ENCODE results near the gene LRTM2.

Gene LRTM2

DNA sequence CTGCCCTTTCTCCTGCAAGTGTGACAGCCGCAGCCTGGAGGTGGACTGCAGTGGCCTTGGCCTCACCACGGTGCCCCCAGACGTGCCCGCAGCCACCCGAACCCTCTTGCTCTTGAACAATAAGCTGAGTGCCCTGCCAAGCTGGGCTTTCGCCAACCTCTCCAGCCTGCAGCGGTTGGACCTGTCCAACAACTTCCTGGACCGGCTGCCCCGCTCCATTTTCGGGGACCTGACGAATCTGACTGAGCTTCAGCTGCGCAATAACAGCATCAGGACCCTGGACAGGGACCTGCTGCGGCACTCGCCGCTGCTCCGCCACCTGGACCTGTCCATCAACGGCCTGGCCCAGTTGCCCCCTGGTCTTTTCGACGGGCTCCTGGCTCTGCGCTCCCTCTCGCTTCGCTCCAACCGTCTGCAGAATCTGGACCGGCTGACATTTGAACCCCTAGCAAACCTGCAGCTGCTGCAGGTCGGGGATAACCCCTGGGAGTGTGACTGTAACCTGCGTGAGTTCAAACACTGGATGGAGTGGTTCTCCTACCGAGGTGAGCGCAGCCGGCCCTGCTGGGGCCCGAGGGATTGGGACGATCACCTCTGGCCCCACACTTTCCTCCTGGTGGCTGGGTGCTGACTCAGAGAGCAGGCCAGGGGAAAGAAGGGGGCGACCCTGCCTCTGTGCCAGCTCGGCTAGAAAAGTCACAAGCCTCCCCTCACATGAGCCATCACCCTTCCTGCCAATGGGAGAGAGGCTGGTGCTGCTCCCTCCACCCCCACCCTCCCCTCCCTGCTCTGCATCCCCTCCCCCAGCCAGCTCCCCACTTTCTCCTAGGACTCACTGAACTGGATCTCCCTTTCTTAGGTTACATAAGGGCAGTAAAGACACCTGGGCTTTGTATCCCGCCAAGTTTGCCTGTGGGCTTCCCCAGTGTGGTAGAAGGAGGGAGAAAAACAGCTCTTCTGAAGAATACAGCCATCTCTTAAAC is 10.9 kb downstream of the LRTM2 start:
- DNase-seq = peak; percentile 55

- no peak for DNase-seq
These were observed 12.6 kb downstream of the LRTM2 start for GRCh38 chr12:1832801-1833595.

- DNase-seq = no peak
These were observed 13.2 kb downstream of the LRTM2 start for GRCh38 chr12:1833596-1834028.

DNA sequence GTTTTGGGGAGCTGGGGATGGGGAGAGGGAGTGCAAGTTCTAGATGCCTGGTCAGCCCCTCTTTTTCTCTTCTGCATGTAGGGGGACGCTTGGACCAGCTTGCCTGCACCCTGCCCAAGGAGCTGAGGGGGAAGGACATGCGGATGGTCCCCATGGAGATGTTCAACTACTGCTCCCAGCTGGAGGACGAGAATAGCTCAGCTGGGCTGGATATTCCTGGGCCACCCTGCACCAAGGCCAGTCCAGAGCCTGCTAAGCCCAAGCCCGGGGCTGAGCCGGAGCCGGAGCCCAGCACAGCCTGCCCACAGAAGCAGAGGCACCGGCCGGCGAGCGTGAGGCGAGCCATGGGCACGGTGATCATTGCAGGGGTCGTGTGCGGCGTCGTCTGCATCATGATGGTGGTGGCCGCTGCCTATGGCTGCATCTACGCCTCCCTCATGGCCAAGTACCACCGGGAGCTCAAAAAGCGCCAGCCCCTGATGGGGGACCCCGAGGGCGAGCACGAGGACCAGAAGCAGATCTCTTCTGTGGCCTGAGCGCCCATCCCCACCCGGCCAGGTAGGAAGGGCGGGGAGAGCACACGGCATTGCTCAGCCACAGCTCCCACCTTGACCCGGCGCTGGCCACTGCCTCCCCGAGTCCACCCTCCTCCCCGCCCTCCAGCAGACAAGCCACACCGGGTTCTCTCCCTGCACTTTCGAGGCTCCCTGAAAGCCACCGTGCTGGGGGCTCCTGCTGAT is 14.0 kb downstream of the LRTM2 start:
- no peak for DNase-seq

DNA sequence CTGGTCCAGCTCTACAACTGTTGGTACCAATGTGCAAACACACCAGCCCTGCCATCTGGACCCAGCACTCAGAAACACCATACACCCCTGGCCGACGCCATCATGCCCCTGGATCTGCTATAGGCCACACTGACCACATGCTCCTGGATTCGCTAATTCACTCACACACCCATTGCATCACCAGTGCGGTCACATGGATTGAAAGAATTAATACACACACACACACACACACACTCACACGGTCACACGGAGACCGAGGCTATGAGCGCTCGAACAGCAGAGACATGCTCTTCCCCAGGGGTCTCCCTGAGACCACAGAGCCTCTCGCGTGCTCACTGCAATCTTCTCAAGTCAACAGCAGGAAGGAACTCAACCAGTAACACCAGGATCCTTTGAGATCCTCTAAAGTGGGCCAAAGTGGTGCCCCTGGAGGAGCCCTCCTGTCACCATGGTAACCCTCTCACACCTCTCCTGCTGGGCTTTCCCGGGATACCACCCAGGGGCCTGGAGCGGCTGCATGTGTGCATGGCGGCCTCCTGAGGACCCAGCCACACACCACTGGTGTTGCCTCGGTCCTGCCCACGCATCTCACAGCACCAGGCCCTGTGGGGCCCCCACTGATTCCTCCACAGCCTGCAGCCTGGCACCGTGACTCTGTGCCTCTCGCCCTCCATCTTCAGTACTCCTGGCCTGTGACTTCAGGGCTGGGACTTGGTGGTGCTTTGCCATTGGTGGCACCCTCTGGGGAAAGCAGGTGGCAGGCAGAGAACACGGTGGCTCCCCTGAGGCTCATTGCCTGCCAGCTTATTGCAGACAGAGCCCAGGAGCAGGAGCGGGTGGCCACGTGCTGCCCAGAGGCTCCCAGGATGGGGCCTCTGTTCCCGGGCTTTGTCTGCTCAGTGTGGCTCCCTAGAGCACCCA is 15.1 kb downstream of the LRTM2 start:
- DNase-seq = no peak

GRCh38 chr12:1836241-1836803 is 16.0 kb downstream of the LRTM2 start:
- no peak for DNase-seq

DNA sequence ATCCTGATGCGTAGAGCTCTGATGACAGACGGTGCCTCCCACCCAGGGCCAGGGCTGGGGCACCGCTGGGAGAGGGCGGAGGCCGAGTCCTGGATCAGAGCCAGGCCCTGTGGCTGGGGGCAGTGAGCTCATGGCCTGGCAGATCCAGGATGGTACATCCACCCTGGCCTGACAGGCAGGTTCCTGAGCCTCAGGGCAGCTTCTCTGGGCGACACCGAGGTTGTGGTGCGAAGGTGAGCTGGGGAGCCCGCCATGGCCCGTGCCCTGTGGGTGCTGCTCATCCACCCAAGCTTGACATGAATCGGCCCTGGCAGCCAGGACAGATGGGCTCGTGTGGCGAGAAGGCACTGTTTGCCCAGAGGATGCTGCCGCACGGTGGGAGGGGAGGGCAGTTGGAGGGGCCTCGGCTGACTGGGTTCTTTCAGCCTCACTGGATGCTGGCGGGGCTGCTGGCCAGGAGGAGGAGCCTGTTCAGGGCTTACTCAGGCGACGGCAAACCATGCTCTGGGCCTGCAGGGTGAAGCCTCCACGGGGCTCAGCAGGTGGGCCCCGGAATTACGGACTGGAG is 16.6 kb downstream of the LRTM2 start:
- no peak for DNase-seq

DNA sequence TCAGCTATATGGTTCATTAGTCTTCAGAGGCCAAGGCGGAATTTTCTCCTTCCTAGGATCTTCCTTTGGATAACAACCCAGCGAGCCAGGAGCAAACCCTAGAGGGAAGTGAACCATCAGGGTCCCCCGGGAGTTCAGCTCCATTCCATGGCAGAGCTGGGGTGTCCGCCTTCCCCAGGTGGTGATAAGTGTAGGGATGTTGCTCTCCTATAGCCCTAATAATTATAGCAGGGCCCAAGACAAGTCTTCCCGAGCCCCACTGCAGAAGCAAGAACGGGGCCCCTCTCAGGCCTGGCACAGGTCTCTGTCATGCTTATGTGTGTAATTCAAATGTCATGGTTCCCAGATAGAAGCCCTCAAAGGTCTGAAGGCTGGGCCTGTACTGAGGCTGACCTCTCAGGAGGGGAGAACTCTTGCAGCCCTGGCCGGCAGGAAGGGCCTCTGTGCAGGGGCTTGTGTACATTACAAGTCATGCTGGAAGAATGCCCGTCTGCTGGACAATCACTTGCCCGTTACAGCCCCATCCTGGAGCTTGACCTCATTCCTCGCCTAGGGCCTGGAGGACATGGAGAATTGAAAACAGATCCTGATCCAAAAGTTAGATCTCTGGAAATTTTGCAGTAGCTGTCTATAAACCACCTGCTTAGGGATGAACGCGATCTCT is 17.3 kb downstream of the LRTM2 start:
- no peak for DNase-seq

DNA sequence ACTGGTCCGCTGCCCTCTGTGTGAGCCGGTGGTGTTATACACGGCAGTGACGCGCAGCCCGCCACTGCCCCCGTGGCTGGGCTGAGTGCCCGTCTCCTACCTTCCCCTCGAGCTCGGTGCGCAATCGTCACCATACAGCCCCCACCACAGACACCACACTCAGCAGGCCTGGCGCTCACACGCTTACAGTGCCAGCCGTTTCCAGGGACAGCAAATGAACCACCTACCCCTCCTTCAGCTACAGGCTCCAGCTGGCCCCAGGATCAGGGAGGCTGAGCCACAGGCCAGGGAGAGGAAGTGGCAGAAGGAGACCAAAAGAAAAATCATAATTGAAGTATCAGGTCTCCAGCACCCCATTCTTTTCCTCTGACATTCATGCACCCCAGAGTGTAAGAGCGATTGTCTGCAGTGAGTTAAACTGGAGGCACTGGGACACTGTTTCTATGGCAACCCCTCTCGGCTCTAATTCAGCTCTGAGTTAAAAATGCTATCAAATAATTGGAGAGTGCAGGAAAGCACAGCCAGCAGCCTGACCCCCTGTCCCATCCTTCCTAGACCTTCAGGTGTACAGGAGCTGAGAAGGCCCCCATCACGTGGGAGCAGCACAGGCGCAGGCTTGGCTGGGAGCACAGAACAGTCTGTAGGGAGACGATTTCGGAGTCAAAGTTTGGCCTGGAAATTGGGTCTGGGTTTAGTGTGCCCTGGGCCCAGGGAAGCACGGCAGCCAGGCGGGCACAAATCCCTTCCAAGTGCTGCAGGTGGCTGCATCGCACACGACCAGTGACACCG is 18.0 kb downstream of the LRTM2 start:
- no peak for DNase-seq

DNA sequence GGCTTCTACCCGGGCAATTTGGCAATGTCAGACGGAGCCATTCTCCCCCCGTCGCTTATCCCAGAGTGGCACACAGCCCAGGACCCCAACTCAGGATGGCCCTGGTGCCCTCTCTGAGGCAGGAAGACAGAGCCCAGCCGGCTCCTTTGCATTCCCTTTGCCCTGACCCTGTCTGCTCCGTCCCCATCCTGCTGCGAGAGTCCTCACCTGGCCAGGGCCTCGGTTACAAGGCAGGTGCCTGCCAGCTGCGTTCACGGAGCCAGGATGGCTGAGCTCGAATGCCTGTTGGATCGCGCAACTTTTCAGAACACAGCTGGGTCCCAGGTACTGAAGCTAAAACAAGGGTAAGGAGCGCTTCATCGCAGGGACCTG is 18.6 kb downstream of the LRTM2 start:
- no peak for DNase-seq

- DNase-seq = no peak
These were observed 19.1 kb downstream of the LRTM2 start for GRCh38 chr12:1839464-1839863.

DNA sequence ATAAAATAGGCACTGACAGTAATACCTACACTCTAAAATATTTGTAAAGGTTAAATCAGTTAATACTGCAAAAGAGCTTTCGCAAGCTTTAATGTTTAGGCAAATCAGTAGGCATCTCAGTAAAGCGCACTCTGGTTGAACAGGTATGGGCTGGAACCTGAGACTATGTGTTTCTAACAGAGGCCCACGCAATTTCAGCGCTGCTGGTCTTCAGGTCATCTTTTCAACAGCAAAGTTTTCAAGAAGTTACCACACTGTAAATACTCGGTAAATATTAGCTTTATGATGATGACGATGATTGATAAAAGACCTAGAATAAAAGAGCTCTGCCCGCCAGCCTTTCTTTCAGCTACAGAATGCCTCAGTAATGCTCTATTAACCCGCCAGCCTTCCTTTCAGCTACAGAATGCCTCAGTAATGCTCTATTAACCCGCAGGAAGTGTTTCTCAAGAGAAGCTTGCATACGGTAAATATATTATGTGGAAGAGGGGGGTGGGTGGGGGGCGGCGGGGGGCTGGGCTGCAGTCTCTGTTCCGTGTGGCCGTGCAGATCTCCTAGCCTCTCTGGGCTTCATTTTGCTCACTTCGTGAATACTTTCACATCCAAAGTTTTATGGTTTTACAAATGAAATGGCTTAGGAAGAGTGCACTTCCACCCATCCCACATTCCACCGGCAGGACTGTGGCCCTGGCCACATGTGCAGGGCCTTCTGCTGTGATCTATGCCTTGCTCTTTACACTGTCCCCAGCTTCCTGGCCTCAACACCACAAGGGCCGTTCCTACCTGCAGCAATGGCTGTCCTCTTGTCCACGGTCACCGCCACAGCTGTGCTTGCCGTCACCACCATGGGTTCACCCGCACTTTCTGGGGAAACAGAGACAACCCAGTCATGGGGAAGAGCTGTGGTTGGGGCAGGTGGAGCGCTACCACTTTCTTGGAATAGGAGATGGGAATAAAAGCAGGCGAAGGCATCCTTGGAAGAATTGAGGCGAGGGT is 19.9 kb downstream of the LRTM2 start:
- no peak for DNase-seq

DNA sequence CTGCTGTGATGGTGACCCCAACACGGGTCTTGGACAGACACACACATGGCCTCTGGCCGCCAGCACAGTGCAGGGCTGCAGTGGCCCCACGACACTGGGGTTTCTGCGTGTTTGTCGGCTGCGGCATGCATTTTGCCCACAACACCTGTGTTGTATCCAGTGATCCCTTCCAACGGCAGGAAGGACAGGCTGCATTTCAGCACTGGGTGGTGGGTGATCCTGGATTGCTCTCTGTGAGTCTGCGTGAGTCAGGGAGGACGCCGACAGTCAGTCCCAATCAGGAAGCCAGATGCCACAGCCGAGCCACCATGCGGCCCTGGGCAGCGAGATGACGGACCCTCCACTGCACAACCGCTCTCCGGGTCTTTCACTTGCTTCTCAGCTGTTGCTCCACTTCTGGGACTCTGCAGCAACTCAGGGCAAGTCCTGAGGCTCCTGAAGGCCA is 20.6 kb downstream of the LRTM2 start:
- no peak for DNase-seq

GRCh38 chr12:1841586-1842182 is 21.3 kb downstream of the LRTM2 start:
- peak; percentile 44 for DNase-seq

DNA sequence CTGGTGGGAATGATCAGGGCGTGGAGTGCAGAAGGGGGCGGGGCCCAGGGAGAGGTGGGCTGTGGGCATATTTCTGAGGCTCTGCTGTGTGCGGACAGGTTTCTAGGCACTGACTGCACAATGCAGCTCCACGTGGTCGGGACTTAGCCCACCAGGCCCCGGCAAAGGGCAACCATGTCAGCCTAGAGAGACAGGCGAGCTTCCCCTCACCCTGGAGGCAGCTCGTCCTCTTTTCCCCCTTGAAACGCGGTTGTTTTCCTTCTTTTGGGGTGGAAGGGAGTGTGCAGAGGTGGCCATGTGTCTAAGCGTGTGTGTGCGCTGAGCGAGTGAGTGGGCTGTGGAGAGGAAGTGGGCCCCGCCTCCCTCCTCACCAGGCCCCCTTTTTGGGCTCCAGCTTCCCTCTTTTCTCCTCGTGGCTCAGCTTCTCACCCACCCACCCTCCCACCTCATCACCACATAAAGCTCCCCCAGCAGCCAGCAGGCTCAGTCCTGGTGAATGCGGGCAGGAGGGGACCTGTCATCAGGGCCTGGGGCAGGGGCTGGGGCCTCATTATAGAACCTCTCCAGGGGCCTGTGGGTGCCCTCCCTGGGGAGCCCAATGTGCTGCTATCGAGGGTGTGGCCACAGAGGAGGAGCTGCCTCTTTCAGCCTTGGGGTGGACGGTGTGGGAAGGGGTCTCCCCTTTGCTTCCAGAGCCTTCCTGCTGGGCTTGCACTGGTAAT is 22.0 kb downstream of the LRTM2 start:
- peak; percentile 61 for DNase-seq

DNA sequence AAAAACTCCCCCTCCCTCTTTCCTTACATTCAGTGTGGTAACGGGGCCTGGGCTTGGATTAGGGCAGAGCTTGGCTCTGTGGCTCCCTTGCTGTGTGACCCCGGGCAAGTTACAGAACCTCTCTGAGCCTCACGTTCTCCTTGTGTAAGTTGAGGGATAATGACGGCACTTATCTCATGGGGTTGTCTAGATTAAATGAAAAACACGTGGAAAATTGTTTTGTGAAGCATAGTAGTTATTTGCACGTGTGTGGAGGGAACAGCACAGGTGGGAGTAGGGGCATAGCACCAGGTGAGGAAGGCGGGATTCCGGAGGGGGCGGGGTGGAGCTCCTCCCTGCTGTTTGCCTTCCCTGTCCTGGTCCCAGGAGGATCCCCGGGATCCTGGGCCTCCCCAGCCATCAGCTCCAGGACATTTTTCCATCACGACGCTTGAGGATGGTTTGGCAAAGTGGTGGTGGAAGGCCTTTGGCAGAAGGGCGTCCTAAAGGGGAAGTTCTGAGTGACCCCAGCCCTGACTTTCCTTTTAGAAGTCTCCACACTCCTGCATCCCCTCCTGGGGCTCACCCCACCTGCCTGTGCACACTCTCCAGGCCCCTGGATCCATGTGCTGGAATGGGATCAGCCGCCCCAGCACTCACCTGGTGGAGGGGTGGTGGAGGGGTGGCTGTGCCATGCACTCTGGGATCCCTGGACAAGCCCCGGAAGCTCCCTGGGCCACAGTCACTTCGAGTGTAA is 22.7 kb downstream of the LRTM2 start:
- DNase-seq = no peak

DNA sequence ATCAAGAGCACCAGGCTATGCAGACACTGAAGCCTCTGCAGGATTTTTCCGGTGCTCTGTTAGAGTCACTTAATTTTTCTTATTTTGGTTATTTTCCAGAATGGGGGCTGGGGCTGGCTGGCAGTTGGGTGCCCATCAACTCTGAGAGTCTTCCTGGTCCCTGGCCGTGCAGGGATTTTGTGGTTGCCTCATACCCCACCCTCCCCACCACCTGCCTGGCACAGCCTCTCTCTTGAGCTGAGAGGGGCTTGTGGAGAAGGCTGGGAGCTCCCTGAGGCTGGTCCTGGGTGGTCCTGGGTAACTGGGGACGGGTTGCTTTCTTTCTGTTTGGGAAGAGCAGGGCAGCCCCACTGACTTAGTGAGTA is 23.3 kb downstream of the LRTM2 start:
- no peak for DNase-seq
